Measurements from ENCODE around the gene DTNA.

- no peak for TF ChIP-seq EZH2 (IDR thresholded peaks at IDR 0.05; ENCODE audit: borderline replicate concordance, low read depth, low read length, severe bottlenecking)
- TF ChIP-seq CTCF (IDR thresholded peaks at IDR 0.05; ENCODE audit: borderline replicate concordance, extremely low read depth, low read length, poor library complexity, severe bottlenecking) = no peak
Observed at GRCh38 chr18:34929336-34929780, 219.3 kb downstream of the DTNA start.

Data from DND-41 (cell line).